ENCODE results near the gene ATP11C.

ATP11C gene

DNA sequence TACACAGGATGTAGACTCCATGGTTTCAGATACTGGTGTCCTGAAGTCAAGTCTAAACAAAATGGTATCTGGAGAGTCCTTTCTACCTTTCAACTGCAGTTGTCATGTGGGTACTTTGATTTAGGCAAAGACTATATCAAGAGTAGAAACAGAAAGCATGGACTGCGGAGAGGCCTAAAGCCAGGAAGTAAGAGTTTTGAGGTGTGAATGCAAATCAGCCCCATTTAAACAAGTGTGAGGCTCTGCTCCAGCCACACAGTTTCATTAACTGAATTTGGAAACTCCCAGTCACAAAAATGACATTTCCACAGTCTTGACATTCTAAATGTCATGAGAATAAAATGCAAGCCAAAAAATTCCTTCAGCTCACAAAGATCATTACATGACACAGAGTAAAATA lies 137.7 kb downstream of the ATP11C start:
- TF ChIP-seq, protein P1, sequence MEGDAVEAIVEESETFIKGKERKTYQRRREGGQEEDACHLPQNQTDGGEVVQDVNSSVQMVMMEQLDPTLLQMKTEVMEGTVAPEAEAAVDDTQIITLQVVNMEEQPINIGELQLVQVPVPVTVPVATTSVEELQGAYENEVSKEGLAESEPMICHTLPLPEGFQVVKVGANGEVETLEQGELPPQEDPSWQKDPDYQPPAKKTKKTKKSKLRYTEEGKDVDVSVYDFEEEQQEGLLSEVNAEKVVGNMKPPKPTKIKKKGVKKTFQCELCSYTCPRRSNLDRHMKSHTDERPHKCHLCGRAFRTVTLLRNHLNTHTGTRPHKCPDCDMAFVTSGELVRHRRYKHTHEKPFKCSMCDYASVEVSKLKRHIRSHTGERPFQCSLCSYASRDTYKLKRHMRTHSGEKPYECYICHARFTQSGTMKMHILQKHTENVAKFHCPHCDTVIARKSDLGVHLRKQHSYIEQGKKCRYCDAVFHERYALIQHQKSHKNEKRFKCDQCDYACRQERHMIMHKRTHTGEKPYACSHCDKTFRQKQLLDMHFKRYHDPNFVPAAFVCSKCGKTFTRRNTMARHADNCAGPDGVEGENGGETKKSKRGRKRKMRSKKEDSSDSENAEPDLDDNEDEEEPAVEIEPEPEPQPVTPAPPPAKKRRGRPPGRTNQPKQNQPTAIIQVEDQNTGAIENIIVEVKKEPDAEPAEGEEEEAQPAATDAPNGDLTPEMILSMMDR (IDR thresholded peaks at IDR 0.05): no peak
- no peak for DNase-seq (ENCODE audit: low spot score)
- Histone ChIP-seq H3K27ac (no peak overlapping the region), H3K4me3 (no peak overlapping the region)

GRCh38 chrX:139787601-139788000 lies 145.3 kb downstream of the ATP11C start:
- DNase-seq (ENCODE audit: low spot score): no peak
- TF ChIP-seq, protein P1 (IDR thresholded peaks at IDR 0.05): no peak
- H3K27ac ChIP-seq: no peak overlapping the region
- H3K4me3 ChIP-seq: no peak overlapping the region

DNA sequence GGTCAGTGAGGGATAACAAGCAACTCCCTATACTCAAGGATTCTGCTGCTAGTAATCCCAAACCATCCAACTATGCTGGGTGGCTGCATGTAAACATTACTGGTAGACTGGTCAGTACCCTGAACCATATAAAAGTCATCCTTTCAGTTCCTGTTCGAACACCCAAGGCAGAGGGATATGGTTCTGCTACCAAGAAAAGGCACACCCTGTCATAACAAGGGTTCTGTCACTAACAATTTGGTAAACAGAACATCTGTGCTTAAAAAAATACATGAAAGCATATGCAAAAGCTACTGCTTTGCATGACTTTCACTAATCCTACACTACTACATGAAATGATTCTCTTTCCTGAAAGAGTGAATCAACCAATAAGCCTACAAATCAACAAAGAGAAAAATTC lies 148.0 kb downstream of the ATP11C start:
- TF ChIP-seq, protein P1 (IDR thresholded peaks at IDR 0.05): no peak
- Histone ChIP-seq H3K4me3 (no peak overlapping the region), H3K27ac (no peak overlapping the region)
- no peak for DNase-seq (ENCODE audit: low spot score)

DNA sequence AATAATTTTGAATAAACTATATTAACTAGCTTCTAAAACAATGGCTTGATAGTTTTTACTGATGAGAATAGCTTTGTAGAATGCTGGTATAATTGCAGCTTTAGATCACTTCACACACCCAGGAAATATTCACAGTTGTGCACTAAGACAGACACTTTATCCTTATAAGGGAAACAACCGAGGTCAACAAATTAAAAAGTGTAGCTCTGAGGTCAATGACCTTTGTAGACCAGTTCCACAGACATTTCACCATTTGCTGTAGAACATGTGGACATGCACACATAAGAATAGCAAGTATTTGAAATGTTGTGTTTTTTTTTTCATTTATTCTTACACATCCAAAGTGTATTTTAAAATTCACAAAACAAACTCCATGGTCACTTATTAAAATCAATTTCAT lies 148.9 kb downstream of the ATP11C start:
- no peak overlapping the region for H3K27ac ChIP-seq
- no peak overlapping the region for H3K4me3 ChIP-seq
- TF ChIP-seq, protein P1 (IDR thresholded peaks at IDR 0.05): no peak

DNA sequence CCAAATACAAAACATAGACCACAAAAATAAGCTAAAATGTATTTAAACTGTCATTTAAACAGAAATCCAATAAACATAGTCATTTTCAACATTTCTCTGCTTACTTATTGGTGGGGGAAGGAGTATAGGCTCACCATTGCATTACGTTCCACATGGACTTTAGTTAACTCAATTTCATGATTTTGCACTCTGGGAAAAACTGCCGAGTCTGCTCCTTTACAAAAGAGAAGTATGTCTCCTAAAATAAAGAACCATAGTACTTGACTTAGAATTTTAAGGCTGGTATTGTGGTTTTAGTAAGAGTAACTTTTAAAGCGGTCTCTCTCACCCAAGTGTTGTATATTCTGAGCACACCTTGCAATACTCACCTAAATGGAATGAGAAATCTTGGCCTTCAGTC lies 149.8 kb downstream of the ATP11C start:
- Histone ChIP-seq H3K27ac (no peak overlapping the region), H3K4me3 (no peak overlapping the region)
- TF ChIP-seq, protein P1 (IDR thresholded peaks at IDR 0.05): no peak
- no peak for DNase-seq (ENCODE audit: low spot score)

More for the DNA sequence above, 148.9 kb downstream of the ATP11C start:
- no peak for DNase-seq (ENCODE audit: low spot score)

GRCh38 chrX:139776599-139776998 lies 156.3 kb downstream of the ATP11C start:
- Histone ChIP-seq H3K4me3 (no peak overlapping the region), H3K27ac (no peak overlapping the region)
- DNase-seq (ENCODE audit: low spot score): no peak
- TF ChIP-seq, protein P1 (IDR thresholded peaks at IDR 0.05): no peak

GRCh38 chrX:139770366-139770765 lies 162.5 kb downstream of the ATP11C start:
- Histone ChIP-seq H3K27ac (no peak overlapping the region), H3K4me3 (no peak overlapping the region)
- DNase-seq (ENCODE audit: low spot score): no peak
- TF ChIP-seq, protein P1 (IDR thresholded peaks at IDR 0.05): no peak

All from coronary artery (tissue), 2 donors.